Fibroblast of the aortic adventitia (primary cell): ENCODE results near the gene TRAF1. TPM values are rescaled to one million over a fixed set of nuclear protein-coding genes. Genes with fewer than 3 reads are reported as not detected.

Experiments used
- DNase-seq: peaks from one replicate; pipeline ENCODE4 v3.0.0-alpha.2; 2010; ENCODE audit warnings: low read depth
- H3K4me3 ChIP-seq: 2 replicates; pipeline ENCODE4 v1.5.1; 2011; ENCODE audit warnings: low read depth, mild to moderate bottlenecking, control low read depth, low read length, moderate library complexity
- CTCF ChIP-seq: IDR thresholded peaks from 2 replicates; pipeline ENCODE4 v1.5.1; 2011; ENCODE audit warnings: mild to moderate bottlenecking, low read length, control low read depth, inconsistent platforms; ENCODE audit not compliant: insufficient read depth
- total RNA-seq: library from RNA; depleted of rRNA; stranded (reverse); fragments of >200 nt; gene quantifications from 2 replicates; pipeline ENCODE4 v1.2.3, GENCODE V29; 2012; ENCODE audit warnings: low replicate concordance

TRAF1 gene
- total RNA-seq, 1 donor = 8.5 TPM

GRCh38 chr9:120910643-120911042 lies 16.0 kb downstream of the TRAF1 start:
- TF ChIP-seq CTCF = no peak
- DNase-seq = no peak
- no peak overlapping the region for H3K4me3 ChIP-seq

- DNase-seq = no peak
- TF ChIP-seq CTCF = no peak
- no peak overlapping the region for H3K4me3 ChIP-seq
Measured at GRCh38 chr9:120909904-120910303, 16.7 kb downstream of the TRAF1 start.

GRCh38 chr9:120905315-120906164 lies 21.1 kb downstream of the TRAF1 start:
- H3K4me3 ChIP-seq = no peak overlapping the region
- TF ChIP-seq CTCF = no peak
- no peak for DNase-seq

GRCh38 chr9:120904978-120905301 lies 21.7 kb downstream of the TRAF1 start:
- DNase-seq = no peak
- H3K4me3 ChIP-seq = no peak overlapping the region
- no peak for TF ChIP-seq CTCF

GRCh38 chr9:120904061-120904977 lies 22.3 kb downstream of the TRAF1 start:
- no peak for TF ChIP-seq CTCF
- H3K4me3 ChIP-seq = no peak overlapping the region
- no peak for DNase-seq

GRCh38 chr9:120902569-120903535 lies 23.7 kb downstream of the TRAF1 start:
- no peak for DNase-seq
- H3K4me3 ChIP-seq = no peak overlapping the region
- TF ChIP-seq CTCF = no peak
